HG03432 (cell line): Measurements from ENCODE around the gene GNRH2.
"Not testable (repeated sequence)": the region's sequence is repeated elsewhere in the genome, so short reads cannot be mapped to it uniquely, and the experiment has no call there.

Experiments
- ATAC-seq: cut with Tn5 transposase; IDR thresholded peaks from one replicate; pipeline ENCODE4 v1.9.1; 2021; ENCODE audit warnings: mild to moderate bottlenecking, moderate library complexity; ENCODE audit not compliant: unreplicated experiment

Gene GNRH2

DNA sequence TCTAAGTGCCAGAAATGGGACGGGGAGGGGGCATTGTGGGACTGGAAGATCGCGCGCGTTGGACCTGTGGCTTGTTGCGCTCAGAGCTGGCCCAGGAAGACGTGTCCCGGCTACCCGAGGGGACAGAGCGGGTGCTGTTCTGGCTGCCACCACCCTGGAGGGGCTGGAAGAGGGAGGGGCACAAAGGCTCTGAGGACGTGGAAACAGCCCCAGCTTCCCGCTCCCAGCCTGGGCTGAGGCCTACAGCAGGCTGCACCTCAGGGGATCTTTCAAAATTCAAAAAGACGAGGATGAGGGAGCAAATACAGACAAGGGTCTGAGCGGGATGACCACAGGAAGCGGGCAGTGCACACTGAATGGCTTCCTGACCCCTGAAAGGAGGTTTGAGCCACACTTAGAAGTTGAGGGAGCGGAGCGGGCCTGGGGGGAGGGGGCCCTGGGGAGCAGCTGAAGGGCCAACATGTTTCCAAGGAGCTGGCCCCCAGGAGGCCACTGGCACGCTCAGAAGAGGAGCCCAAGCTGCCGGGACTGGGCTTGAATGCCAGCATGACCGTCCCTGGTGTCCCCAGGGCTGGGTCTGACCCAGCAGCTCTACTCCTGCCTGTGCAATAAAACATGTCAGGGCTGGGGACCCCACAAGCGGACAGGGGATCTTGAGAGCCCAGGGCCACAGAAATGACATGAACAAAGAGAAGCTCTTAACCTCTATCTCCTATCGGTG is 29.3 kb downstream of the GNRH2 start:
- ATAC-seq = no peak

DNA sequence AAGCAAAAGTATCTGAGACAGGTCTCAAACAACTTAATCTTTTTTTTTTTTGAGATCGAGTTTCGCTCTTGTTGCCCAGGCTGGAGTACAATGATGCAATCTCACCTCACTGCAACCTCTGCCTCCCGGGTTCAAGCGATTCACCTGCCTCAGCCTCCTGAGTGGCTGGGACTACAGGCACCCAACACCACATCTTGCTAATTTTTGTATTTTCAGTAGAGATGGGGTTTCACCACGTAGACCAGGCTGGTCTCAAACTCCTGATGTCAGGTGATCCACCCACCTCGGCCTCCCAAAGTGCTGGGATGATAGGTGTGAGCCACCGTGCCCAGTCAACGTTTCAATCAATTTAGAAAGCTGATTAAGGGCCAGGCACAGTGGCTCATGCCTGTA is 29.8 kb downstream of the GNRH2 start:
- ATAC-seq = not testable (repeated sequence)

DNA sequence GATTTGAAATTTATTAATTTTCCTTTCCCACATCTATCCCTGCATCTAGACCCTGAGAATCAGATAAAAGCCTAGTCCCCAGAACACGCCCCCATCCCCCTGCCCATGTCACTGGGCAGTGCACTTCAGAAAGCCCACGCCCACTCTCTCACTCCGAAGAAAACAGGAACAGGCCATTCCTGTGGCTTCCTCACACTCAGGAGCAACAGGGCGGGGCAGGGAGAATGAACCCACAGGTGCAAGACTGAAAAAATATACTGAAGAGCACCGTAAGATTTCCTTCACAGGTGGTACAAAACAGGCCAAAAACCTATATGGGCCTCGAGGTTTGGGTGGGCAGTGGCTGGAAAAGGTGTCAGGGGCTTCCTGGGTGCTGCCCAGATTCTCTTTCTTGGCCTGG is 31.4 kb downstream of the GNRH2 start:
- no peak for ATAC-seq

DNA sequence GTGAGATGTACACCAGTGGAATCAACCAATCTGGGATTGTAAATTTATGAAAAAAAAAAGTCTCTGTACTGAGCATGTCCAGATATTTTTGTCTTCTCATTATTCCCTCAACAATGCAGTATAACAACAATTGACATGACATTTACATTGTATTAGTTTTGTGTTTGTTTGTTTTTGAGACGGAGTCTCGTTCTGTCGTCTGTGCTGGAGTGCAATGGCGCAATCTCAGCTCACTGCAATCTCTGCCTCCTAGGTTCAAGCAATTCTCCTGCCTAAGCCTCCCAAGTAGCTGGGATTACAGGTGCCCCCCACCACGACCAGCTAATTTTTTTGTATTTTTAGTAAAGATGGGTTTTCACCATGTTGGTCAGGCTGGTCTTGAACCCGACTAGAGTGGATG is 31.9 kb downstream of the GNRH2 start:
- ATAC-seq = not testable (repeated sequence)

DNA sequence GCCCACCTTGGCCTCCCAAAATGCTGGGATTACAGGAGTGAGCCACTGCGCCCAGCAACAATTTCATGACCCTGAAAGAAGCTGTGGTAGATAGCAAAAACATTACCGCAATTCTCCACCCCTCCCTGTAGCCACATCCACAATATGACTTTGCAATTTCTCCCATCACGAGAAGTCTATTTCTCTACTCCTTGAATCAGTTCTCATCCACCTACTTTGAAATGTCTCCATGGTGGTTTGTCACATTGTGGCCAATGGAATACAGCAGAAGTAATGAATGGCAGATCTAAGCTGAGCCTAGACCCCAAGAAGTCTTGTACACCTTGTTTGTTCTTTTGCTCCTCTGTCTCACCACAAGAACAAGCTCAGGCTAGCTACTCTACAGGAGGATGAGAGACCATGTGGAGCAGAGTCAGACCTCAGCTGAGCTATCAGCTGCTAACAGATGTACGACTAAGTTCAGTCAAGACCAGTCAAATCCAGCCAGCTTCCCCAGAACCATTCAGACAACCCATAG is 34.3 kb downstream of the GNRH2 start:
- ATAC-seq = no peak

DNA sequence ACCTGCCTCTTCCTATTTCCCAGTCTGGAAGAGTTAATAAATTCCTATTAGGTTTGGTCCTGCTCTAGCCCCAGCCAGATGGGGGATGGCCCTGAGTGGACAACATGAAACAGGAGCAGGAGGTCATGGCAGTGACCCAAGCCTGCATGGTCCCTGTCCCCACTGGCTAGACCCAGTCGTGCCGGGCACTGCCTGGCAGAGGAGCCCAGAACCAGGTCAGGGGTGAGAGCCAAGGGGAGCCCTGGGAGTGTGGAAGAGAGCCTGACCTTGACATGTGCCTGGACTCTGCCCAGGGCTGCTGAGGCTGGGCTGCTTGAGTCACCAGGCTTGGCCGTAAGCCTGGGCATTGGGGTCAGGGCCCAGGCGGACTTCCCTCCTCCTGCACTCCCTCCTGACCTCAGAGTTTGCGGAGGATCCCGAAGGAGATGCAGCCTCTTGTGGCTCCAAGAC is 37.5 kb downstream of the GNRH2 start:
- ATAC-seq = no peak

DNA sequence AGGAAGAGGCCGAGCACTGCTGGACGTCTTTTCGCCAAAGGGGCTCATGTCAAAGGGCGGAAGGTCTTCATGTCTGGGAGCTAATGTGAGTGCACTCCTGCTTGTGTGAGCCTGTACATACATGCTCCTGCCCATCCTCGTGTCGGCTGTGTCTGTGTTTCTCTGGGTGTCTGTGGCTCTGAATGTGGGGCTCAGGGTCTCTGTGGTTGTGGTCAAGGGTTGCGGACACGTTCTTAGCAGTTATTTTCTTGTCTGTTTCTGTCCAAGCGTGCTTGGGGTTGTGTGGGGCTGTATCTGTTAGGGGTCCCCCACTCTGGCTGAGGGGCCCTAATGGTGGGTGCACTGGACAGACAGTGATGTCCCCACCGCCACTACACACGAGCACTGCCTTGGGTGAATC is 38.2 kb downstream of the GNRH2 start:
- ATAC-seq = no peak

DNA sequence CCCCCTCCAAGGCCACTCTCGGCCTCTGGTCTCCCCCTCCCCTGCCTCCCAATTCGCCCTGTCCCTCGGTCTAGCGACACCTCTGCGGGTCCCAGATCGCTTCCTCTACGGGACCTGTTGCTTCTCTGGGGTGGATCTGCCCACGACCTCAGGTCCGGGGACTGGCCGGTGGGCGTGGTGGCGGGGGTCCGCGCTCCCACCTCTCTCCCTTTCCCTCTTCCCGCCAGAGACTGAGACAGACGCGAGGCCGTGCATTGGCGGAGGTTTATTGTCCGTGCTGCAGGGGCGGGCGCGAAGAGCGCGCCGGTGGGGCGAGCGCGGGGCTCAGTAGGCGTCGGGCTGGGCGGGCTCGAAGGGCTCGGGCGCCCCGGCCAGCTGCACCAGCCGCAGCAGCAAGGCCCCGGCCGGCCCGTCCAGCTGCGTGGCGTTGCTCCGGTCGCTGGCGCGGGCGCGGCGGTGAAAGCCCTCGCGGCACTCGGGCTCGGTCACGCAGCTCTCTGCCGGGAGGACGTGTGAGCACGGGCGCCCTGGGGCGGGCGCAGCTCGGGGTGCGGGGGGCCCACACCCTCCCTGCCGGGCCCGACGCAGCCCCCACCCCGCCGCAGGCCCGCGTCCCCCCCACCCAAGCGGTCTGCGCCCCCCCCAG is 39.0 kb downstream of the GNRH2 start:
- no peak for ATAC-seq

DNA sequence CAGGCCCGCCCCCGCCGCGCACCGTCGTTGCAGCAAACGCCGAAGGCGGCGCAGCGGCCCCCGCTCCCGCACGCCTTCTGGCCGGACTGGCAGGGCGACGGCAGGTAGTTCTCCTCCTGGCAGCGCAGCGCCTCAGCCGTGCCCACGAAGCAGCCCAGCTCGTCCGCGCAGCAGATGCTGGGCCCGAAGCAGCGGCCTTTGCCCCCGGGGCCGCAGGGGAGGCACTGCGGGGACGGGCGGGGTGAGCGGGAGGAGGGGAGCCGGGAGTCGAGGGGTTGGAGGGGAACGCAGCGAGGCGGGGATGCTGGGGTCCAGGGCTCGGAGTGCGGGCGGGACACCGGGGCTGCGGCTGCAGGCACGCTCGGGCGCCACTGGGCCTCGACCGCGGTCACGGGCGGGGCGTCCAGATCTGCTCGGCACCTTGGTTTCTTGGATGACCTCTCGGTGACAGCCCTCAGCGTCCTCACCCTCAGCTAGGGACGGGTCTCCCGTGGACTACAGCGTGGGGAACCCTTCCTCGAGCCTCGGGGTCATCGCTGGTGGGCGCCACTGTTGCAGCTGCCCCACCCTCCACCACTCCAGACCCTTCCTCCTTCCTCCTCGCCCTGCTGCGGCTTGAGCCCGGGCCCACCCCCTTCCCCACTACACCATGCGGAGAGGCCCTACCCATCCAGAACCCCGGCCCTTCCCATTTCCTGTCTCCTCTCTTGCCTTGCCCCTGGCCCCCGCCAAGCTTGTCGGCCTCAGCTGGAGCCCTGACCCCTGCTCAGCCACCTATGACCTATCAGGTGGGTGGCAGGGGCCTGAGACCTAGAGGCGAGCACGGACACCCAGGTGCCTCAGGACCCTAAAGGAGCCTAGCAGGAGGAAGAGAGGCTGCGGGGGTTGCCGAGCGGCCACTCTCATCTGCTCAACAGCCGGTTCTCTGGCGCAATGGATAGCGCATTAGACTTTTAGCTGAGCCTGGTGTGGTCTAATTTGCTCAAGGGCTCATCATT is 39.8 kb downstream of the GNRH2 start:
- ATAC-seq = no peak

DNA sequence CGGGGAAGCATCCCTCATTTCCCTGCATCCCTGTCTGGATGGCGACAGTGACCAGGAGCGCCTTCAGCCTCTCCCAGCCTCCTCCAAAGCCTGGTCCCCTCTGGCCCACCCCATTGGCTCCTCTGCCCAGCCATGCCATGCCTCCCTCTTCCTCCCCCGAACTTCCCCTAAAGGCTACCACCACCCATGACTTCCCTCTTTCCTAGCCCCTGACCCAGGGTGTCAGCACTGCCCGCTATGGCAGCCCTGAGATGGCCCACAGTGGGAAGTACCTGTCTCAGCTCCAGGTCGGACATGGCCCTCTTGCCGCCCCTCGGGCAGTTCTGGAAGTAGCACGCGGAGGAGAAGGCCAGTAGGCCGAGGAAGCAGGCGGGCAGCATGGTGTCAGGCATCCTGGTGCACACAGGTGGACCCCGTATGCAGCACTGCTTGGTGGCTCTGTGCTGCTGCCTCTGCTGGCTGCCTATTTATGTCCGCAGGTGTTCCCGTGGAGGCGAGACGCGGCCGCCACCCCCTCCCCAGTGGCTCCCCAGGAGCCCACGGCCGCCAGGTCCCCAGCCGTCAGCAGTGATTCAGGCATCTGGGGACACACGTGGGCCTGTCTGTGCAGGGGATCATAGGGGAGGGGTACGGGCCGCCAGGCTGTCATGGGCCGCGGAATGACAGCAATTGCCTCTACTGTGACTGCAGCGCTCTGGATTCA is 41.0 kb downstream of the GNRH2 start, which contains the start of gene AVP:
Gene AVP (minus strand): TSS at position 442 of the 703 bp plus-strand sequence. CDS start 50 bp downstream, at position 392.
- no peak for ATAC-seq

DNA sequence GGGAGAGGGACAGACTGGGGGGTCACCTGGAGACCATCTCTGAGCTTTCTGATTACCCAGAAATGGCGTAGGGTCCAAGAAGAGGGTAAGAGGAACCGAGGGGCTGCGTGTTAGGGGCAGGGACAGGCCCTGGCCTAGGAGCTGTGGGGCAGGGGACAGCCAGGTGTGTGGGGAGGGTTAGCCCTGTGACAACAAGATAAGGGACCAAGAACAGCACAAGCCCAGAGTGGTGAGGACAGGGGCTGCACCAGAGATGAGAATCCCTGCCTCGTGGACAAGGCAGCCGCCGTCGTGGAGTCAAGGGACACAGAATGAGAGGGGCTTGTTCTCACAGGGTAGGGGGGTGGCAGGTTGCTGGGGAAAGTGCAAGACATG is 41.6 kb downstream of the GNRH2 start:
- ATAC-seq = no peak

DNA sequence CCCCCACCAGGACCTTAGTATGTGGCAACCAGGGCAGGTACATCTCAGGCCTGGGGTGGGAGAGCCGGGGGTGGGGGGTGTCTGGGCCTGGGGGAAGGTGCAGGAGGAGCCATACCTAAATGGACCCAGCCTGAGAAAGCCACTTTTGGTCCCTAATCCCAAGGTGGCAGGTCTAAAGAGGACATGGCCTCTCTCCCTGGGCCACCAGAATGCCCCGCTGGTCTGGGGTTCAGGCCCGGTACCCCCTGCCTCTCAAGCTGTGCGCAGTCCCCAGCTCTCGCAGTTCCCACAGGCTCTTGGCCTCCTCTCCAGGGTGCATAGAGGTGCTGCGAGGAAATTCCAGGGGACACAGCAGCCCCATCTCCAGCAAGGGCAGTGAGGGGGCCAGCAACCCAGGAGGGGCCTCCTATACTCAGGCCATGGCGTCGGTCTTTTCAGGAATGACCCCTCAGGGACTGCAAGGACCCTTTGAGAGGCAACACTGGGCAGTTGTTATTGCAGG is 42.2 kb downstream of the GNRH2 start:
- no peak for ATAC-seq

DNA sequence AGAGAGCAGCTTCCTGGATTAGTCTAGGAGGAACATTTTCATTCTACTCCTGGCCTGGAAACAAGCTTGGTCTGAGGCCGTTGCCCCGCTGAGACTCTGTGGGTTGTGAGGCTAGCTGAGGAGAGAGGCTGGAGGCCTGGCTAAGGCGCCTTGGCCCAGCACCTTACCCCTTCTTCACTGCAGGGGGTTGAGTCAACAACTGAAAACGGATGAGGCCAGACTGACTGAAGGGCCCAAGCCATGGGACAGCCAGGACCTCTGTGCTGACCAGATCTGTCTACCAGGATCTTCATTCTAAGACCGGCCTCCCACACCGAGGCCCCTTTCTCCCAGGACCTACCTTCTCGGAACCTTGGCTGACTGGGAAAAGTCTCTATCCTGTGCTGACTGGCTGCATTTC is 44.6 kb downstream of the GNRH2 start:
- no peak for ATAC-seq

DNA sequence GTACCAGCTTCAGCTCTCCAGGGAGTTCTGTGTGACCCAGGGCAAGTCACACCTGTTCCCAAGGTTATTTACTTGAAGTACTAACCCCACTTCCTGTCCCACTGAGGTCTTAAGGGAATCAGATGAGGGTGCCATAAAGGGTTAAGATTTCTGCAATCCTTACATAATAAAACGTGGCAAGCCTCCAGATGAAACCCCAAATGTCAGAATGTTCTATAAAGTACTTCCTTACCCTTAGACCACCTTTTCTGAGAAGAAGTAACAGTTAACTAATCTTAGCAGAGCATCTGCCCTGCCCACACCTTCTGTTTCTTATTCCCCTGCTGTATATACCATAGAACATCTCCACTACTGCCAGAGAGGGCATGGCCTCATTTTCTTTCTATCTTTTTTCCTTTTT is 47.1 kb downstream of the GNRH2 start:
- no peak for ATAC-seq

DNA sequence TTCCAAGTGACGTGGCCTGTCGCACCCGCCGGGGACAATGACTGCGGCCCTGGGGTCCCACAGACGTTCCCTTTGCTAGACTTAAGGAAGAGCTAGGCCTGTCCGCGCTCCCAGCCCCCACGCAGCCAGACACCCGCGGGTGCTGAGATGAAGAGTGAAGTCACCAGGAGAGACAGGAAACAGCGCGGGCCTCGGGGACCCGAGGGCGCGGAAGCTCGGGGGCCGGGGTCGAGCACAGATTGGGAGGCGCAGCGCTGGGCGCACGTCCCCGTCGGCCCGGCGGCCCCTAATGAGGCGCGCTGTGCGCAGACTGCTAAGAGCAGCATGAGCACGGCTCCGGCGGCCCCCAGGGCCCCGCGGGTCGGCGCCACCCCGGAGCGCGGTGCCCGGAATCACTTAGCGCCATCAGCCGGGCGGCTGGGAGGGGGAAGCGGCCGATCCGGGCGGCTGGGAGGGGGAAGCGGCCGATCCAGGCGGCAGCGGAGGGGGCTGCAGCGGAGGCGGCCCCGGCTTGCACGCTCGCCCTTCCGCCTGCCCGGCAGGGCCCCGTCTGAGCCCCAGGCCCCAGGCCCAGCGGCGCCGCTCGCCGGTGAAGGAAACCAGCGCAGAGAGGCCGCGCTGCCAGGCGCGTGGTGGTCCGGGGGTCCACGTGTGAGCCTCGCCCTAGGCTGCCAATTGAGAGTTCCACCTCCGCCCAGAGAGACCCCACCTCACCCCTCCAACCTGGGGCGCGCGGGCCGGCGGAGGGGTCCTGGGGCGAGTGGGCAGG is 49.4 kb downstream of the GNRH2 start:
- ATAC-seq = no peak

DNA sequence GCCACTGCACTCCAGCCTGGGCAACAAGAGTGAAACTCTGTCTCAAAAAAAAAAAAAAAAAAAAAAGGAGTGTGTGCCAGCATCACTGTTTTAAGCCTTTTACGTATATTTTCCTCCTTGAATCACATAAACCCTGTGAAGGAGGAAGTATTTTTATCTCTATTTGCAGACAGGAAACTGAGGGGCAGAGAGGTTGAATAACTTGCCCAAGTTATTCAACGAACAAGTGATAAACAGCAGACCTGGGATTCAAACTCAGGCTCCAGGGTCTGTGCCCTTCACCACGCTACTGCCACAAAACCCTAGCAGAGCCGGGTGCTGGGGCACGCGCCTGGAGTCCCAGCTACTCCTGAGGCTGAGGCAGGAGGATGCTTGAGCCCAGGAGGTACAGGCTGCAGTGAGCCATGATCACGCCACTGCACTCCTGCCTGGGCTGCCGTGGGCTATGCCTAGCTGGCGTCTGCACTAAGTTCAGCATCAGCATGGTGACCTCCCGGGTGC is 50.5 kb downstream of the GNRH2 start:
- ATAC-seq = no peak

DNA sequence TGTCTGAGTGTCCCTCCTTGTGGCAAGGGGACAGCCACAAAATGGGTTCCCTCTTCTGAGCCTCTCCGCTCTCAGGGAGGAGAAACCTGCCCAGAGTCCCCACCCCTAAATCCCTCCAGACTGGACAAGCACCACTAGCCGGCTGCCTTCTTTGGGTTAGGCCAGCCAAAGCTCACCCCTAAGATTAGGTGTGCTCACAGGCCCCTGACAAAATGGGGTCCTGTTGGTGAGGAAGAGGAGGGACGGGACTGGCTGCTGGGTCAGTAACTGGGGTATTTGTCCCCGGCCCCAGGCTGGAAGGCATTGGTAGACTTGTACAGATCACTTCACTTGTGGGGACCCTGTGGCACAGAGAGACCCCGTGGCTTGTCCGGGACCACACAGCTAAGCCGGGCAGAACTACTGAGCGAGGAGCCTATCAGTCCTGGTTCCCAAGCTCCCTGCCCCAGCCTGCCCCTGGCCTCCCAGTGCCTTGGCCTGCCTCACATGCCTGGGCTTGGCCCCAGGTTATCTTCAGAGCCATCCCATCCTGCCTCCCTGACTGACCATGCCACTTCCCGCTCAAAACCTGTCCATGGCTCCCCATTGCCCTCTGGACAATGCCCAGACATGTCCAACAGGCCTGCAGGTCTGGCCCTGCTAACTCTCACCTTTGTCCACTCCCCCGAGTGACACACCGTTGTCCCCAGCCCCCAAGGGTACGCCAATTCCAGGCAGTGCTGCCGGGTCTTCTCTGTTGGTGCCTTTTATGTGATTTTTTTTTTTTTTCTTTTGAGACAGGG is 51.6 kb downstream of the GNRH2 start:
- no peak for ATAC-seq
